HG03103 (cell line): ENCODE measurements around the gene SLC12A6.
"Not testable (repeated sequence)": the region's sequence is repeated elsewhere in the genome, so short reads cannot be mapped to it uniquely, and the experiment has no call there.

Source experiments
- ATAC-seq: cut with Tn5 transposase; IDR thresholded peaks from one replicate; pipeline ENCODE4 v1.9.1; 2021; ENCODE audit warnings: low read depth; ENCODE audit not compliant: unreplicated experiment

Gene SLC12A6

DNA sequence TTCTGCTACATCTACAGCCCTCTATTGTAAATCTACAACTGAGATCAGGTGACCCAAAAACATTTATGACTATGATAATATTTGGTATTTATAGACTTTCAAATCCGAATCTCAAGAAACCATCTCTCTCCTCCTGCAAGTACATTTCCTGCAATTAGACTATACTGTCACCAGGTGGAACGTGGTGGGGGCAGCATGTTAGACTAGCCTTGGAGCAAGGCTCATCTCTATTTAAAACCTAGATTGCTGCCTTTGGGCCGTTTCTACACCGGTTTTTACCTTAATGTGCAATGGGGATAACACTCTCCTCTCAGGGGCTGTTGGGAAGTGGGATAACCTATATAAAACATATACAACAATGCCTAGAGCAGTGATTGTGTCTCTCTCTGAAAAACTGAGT lies 123.9 kb downstream of the SLC12A6 start:
- ATAC-seq = no peak

GRCh38 chr15:34209421-34210282 lies 127.9 kb downstream of the SLC12A6 start, which contains the start of gene KATNBL1:
TSS of gene KATNBL1 (minus strand) at chr15:34210096. CDS start at chr15:34163676, 46,420 bp downstream.
- ATAC-seq = peak; percentile 90

- ATAC-seq = no peak
Observed at GRCh38 chr15:34206011-34206410, 131.6 kb downstream of the SLC12A6 start.

DNA sequence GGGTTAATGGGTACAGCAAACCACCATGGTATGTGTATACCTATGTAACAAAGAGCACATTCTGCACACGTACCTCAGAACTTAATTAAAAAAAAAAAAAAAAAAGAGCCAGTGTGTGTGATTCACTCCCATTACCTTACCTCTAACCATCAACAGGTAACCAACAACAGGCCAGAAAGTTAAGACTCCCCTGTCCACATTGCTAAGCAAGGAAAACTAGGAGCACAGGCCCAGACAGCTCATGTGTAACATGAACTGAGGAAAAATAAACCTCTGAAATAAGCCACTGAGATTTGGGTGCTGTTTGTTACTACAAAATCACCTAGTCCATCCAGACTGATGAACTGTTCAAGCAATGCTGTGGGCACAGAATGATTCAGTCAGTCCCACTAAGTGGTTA lies 133.6 kb downstream of the SLC12A6 start:
- ATAC-seq = no peak

DNA sequence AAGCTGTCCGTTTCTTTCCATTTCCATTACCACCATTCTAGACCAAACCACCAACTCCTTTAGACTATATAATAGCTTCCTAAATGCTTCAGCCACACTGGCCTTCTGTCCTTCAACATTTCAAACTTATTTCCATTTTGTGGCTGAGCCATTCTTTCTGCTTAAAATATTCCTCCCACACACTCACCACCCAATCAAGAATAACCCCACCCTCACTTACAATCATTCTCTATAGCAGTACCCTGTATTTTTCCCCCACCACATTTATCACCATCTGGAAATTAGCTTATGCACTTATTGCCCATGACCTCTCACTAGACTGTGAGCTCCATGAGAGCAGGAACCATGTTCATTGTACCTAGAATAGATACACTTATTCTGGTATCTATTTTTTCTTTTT lies 134.3 kb downstream of the SLC12A6 start:
- no peak for ATAC-seq

- not testable (repeated sequence) for ATAC-seq
Observed at GRCh38 chr15:34193272-34193671, 144.3 kb downstream of the SLC12A6 start.

DNA sequence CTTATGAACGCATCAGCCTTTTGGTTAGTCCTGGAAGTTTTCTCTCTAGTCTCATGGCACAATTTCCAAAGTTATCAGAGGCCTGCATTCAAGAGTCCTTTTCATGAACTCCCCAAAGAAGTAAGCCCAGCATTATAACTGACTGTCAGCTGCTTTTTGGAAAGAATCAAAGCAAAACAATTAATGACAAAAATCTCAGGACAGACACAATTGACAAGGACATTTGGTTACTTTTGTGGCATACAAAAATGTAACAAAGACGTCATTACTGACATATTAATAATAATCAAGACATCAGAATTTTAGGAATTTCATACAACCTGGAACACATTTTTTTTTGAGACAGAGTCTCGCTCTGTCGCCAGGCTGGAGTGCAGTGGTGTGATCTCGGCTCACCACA lies 148.9 kb downstream of the SLC12A6 start:
- no peak for ATAC-seq

DNA sequence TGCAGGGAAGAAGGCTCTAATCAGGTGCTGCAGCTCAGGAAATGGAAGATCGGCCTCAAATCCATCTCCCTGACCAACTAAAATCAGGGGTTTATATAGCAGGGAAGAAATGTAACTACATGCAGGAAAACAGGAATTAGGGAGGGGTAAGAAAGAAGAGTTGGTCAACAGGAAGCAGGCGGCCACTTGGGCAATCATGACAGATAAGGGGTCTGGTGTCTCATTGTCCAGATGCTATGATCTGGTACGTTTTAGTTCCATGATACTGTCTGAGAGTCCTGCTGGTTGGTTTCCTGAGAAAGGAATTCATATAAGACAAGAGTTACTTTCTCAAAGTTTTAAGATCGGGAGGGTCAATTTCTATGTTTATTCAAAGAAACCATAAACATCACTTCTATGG lies 151.9 kb downstream of the SLC12A6 start:
- no peak for ATAC-seq

DNA sequence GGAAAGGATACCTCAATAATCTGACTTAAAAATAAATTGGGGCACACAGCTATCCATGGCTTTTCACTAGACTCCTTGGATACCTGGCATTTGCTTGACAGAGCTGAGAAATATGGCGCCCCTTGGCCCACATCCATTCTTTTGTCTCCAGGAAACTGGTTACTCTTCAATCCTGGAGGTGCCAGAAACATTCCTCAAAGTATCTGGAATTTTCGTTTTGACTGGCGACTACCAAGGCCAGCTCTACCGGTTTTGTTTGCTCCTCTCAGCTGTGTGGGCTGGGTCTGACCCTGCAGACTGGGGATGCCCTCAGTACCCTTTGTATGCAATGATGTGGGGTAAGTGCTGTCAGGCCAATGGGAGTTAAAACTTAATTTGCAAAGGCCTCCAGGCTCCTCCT lies 154.6 kb downstream of the SLC12A6 start:
- ATAC-seq = no peak
